GM23338 (cell line): ENCODE measurements around the gene SDC1. TPM values are rescaled to one million over a fixed set of nuclear protein-coding genes. Genes with fewer than 3 reads are reported as not detected.

Experiments used
- ATAC-seq: fragments of 200-7000 bp; cut with Tn5 transposase; 3 replicates; pipeline ENCODE4 v1.9.1; 2020
- DNase-seq: peaks from one replicate; pipeline ENCODE4 v3.0.0-alpha.2; 2015; ENCODE audit warnings: low spot score
- H2AFZ ChIP-seq: fragments of 200-600 bp; sonication (generic); 2 replicates; pipeline ENCODE4 v1.8.0; 2016; ENCODE audit warnings: antibody characterized with exemption, mild to moderate bottlenecking, moderate library complexity
- H3F3A ChIP-seq: fragments of 200-600 bp; sonication (generic); replicated peaks from 2 replicates; pipeline ENCODE4 v1.8.0; 2017; ENCODE audit warnings: antibody characterized with exemption, mixed run types, low read depth
- H3K27ac ChIP-seq: fragments of 200-600 bp; sonication (generic); 2 replicates; pipeline ENCODE4 v1.6.1; 2016; ENCODE audit warnings: low read depth
- H3K27me3 ChIP-seq: fragments of 200-600 bp; sonication (generic); 2 replicates; pipeline ENCODE4 v1.8.0; 2016; ENCODE audit warnings: mild to moderate bottlenecking, mixed run types, moderate library complexity; ENCODE audit not compliant: insufficient read depth
- H3K36me3 ChIP-seq: fragments of 200-600 bp; sonication (generic); 2 replicates; pipeline ENCODE4 v1.8.0; 2016; ENCODE audit warnings: mild to moderate bottlenecking; ENCODE audit not compliant: insufficient read depth
- H3K4me1 ChIP-seq: fragments of 200-600 bp; sonication (generic); 2 replicates; pipeline ENCODE4 v1.8.0; 2016; ENCODE audit warnings: mild to moderate bottlenecking, moderate library complexity; ENCODE audit not compliant: insufficient read depth
- H3K4me2 ChIP-seq: fragments of 200-600 bp; sonication (generic); 2 replicates; pipeline ENCODE4 v1.7.1; 2017; ENCODE audit warnings: mixed run types
- H3K4me3 ChIP-seq: fragments of 200-600 bp; sonication (generic); 2 replicates; pipeline ENCODE4 v1.6.1; 2016; ENCODE audit warnings: mixed run types
- H3K79me2 ChIP-seq: fragments of 200-600 bp; sonication (generic); replicated peaks from 2 replicates; pipeline ENCODE4 v1.8.0; 2017; ENCODE audit warnings: mild to moderate bottlenecking; ENCODE audit not compliant: insufficient read depth
- H3K9me2 ChIP-seq: fragments of 200-600 bp; sonication (generic); 2 replicates; pipeline ENCODE4 v1.8.0; 2017; ENCODE audit not compliant: insufficient read depth
- H4K20me1 ChIP-seq: fragments of 200-600 bp; sonication (generic); replicated peaks from 2 replicates; pipeline ENCODE4 v1.8.0; 2017; ENCODE audit warnings: mild to moderate bottlenecking; ENCODE audit not compliant: insufficient read depth
- H3K27ac Mint-ChIP-seq: 2 replicates; pipeline ENCODE4 v1.8.0; 2020; ENCODE audit warnings: inconsistent platforms, mild to moderate bottlenecking, moderate library complexity, mixed read lengths
- H3K27me3 Mint-ChIP-seq: 3 replicates; pipeline ENCODE4 v1.8.0; 2022; ENCODE audit warnings: low read depth, mild to moderate bottlenecking, moderate library complexity, mixed read lengths, inconsistent platforms; ENCODE audit not compliant: insufficient read depth, poor library complexity
- H3K36me3 Mint-ChIP-seq: 3 replicates; pipeline ENCODE4 v1.8.0; 2021; ENCODE audit warnings: low read depth, mild to moderate bottlenecking, inconsistent platforms, moderate library complexity, mixed read lengths
- H3K4me1 Mint-ChIP-seq: 3 replicates; pipeline ENCODE4 v1.8.0; 2020; ENCODE audit warnings: mild to moderate bottlenecking, inconsistent platforms, mixed read lengths
- H3K4me3 Mint-ChIP-seq: 3 replicates; pipeline ENCODE4 v1.8.0; 2021; ENCODE audit warnings: moderate library complexity, mild to moderate bottlenecking, inconsistent platforms, mixed read lengths
- H3K9me3 Mint-ChIP-seq: 3 replicates; pipeline ENCODE4 v1.8.0; 2020; ENCODE audit warnings: moderate library complexity, mild to moderate bottlenecking, inconsistent platforms, mixed read lengths
- CREB1 ChIP-seq: fragments of 250-450 bp; sonication (Bioruptor Pico); IDR thresholded peaks from 2 replicates; pipeline ENCODE4 v1.5.0; 2020; ENCODE audit warnings: low read depth, mild to moderate bottlenecking, moderate library complexity
- ETS1 ChIP-seq: IDR thresholded peaks from 2 replicates; pipeline ENCODE4 v1.6.1; 2016; ENCODE audit warnings: antibody characterized with exemption
- EZH2 ChIP-seq: fragments of 200-600 bp; sonication (generic); IDR thresholded peaks from one replicate; pipeline ENCODE4 v1.8.0; 2017; ENCODE audit warnings: antibody characterized with exemption, mild to moderate bottlenecking, low read depth; ENCODE audit not compliant: unreplicated experiment
- JUNB ChIP-seq: IDR thresholded peaks from one replicate; pipeline ENCODE4 v1.6.1; 2016; ENCODE audit warnings: antibody characterized with exemption; ENCODE audit not compliant: unreplicated experiment
- NANOG ChIP-seq: IDR thresholded peaks from 2 replicates; pipeline ENCODE4 v1.6.1; 2016; ENCODE audit warnings: antibody characterized with exemption, borderline replicate concordance
- POLR2AphosphoS5 ChIP-seq: IDR thresholded peaks from 2 replicates; pipeline ENCODE4 v1.6.1; 2016; ENCODE audit warnings: antibody characterized with exemption, low read depth
- STAT1 ChIP-seq: IDR thresholded peaks from one replicate; pipeline ENCODE4 v1.6.1; 2016; ENCODE audit warnings: antibody characterized with exemption; ENCODE audit not compliant: unreplicated experiment
- ZNF331 ChIP-seq: fragments of 250-450 bp; sonication (Bioruptor Pico); IDR thresholded peaks from 2 replicates; pipeline ENCODE4 v1.5.0; 2020; ENCODE audit warnings: low read depth, mild to moderate bottlenecking, moderate library complexity
- polyA plus RNA-seq: library from polyadenylated mRNA; unstranded; fragments of >200 nt; fragmentation: Nextera tagmentation; extraction: Ambion mirVana; gene quantifications from 2 replicates; pipeline ENCODE4 v1.2.1, GENCODE V29; 2016
- total RNA-seq: library from RNA; depleted of rRNA; stranded (reverse); fragments of >200 nt; shearing (Covaris generic); gene quantifications from 2 replicates; pipeline ENCODE4 v1.2.3, GENCODE V29; 2014
- TF ChIP-seq, protein P1 (sequence below): fragments of 250-450 bp; sonication (Bioruptor Pico); IDR thresholded peaks from 2 replicates; pipeline ENCODE4 v1.5.0; 2020; ENCODE audit warnings: mild to moderate bottlenecking, moderate library complexity

SDC1 gene
- total and polyA plus RNA-seq, 2 experiments from 2014 or later: 16.6 to 43.0 TPM

DNA sequence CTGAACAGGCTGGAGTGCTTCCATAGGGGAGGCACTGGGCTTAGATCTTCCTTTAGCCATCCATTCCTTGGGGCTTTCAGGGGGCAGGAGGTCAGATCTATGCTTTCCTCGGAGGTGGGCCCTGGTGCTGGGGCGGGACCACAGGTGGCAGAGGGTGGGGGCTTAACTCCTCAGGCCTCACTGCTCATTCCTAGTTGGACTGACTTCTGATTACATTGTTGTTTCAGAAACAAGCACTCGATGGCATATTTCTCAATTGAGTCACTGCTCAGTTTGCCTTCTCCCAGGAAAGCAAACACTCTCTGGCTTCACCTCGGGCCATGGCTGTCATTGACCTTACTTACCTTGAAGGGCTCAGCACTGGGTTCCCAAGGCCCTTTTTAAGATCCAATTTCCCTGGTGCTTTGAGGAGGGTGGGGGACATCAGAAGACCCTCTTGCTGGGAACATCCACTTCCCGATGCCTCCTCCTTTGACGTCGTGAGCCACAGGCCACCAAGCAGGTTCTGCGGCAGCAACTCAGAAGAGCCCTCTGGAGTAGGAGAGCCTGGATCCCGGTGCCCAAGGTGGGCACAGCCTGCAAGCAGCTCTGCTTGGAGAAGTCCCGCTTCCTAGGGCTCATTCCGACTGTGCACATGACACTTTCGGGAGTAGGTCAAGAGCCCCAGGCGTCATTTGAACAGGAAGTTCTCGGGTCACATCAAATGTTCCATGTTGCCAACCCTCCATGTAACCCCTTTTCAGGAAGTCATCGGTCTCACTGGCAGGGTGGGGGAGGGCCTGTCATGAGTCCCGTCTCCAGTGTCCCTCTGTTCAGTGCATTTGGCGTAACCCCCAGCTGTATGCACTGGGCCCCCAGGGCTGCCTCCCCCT, 40.6 kb downstream of the SDC1 start:
- H3F3A ChIP-seq: no peaks in the 10 kb centered on the region
- no peak overlapping the region for H2AFZ ChIP-seq
- H3K9me3 Mint-ChIP-seq: no peaks in the 10 kb centered on the region
- no peaks in the 10 kb centered on the region for H4K20me1 ChIP-seq
- TF ChIP-seq NANOG: no peak
- TF ChIP-seq, protein P1, sequence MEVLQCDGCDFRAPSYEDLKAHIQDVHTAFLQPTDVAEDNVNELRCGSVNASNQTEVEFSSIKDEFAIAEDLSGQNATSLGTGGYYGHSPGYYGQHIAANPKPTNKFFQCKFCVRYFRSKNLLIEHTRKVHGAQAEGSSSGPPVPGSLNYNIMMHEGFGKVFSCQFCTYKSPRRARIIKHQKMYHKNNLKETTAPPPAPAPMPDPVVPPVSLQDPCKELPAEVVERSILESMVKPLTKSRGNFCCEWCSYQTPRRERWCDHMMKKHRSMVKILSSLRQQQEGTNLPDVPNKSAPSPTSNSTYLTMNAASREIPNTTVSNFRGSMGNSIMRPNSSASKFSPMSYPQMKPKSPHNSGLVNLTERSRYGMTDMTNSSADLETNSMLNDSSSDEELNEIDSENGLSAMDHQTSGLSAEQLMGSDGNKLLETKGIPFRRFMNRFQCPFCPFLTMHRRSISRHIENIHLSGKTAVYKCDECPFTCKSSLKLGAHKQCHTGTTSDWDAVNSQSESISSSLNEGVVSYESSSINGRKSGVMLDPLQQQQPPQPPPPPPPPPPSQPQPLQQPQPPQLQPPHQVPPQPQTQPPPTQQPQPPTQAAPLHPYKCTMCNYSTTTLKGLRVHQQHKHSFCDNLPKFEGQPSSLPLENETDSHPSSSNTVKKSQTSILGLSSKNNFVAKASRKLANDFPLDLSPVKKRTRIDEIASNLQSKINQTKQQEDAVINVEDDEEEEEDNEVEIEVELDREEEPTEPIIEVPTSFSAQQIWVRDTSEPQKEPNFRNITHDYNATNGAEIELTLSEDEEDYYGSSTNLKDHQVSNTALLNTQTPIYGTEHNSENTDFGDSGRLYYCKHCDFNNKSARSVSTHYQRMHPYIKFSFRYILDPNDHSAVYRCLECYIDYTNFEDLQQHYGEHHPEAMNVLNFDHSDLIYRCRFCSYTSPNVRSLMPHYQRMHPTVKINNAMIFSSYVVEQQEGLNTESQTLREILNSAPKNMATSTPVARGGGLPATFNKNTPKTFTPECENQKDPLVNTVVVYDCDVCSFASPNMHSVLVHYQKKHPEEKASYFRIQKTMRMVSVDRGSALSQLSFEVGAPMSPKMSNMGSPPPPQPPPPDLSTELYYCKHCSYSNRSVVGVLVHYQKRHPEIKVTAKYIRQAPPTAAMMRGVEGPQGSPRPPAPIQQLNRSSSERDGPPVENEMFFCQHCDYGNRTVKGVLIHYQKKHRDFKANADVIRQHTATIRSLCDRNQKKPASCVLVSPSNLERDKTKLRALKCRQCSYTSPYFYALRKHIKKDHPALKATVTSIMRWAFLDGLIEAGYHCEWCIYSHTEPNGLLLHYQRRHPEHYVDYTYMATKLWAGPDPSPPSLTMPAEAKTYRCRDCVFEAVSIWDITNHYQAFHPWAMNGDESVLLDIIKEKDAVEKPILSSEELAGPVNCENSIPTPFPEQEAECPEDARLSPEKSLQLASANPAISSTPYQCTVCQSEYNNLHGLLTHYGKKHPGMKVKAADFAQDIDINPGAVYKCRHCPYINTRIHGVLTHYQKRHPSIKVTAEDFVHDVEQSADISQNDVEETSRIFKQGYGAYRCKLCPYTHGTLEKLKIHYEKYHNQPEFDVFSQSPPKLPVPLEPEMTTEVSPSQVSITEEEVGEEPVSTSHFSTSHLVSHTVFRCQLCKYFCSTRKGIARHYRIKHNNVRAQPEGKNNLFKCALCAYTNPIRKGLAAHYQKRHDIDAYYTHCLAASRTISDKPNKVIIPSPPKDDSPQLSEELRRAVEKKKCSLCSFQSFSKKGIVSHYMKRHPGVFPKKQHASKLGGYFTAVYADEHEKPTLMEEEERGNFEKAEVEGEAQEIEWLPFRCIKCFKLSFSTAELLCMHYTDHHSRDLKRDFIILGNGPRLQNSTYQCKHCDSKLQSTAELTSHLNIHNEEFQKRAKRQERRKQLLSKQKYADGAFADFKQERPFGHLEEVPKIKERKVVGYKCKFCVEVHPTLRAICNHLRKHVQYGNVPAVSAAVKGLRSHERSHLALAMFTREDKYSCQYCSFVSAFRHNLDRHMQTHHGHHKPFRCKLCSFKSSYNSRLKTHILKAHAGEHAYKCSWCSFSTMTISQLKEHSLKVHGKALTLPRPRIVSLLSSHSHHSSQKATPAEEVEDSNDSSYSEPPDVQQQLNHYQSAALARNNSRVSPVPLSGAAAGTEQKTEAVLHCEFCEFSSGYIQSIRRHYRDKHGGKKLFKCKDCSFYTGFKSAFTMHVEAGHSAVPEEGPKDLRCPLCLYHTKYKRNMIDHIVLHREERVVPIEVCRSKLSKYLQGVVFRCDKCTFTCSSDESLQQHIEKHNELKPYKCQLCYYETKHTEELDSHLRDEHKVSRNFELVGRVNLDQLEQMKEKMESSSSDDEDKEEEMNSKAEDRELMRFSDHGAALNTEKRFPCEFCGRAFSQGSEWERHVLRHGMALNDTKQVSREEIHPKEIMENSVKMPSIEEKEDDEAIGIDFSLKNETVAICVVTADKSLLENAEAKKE (CRISPR knock-in tag): no peak
- no peak for TF ChIP-seq ZNF331 (CRISPR knock-in tag)
- TF ChIP-seq JUNB: no peak
- TF ChIP-seq POLR2AphosphoS5: no peak
- no peak for TF ChIP-seq EZH2
- TF ChIP-seq CREB1 (CRISPR knock-in tag): no peak
- TF ChIP-seq ETS1: no peak
- no peak for TF ChIP-seq STAT1
- no peak overlapping the region for H3K4me3 ChIP-seq
- H3K79me2 ChIP-seq: no peaks in the 10 kb centered on the region
- no peak overlapping the region for H3K27ac Mint-ChIP-seq
- no peaks in the 10 kb centered on the region for H3K36me3 Mint-ChIP-seq
- H3K4me2 ChIP-seq: no peak overlapping the region
- H3K4me3 Mint-ChIP-seq: no peak overlapping the region
- H3K4me1 Mint-ChIP-seq: peaks cover 36% of the 10 kb centered on the region
- H3K36me3 ChIP-seq: no peaks in the 10 kb centered on the region
- peaks cover 6% of the 10 kb centered on the region for H3K27me3 Mint-ChIP-seq
- no peak for DNase-seq
- H3K9me2 ChIP-seq: no peaks in the 10 kb centered on the region
- no peak for ATAC-seq
- H3K27me3 ChIP-seq: no peaks in the 10 kb centered on the region
- H3K27ac ChIP-seq: no peak overlapping the region
- peaks cover 10% of the 10 kb centered on the region; the same call in 1 of the 2 replicates for H3K4me1 ChIP-seq
